ENCODE data around the gene UBAP2. TPM values are rescaled to one million over a fixed set of nuclear protein-coding genes. Genes with fewer than 3 reads are reported as not detected.

The UBAP2 gene
- total and polyA plus RNA-seq, 2 of the 4 experiments (the other 2 are of a cell fraction): 12.9 to 25.5 TPM

DNA sequence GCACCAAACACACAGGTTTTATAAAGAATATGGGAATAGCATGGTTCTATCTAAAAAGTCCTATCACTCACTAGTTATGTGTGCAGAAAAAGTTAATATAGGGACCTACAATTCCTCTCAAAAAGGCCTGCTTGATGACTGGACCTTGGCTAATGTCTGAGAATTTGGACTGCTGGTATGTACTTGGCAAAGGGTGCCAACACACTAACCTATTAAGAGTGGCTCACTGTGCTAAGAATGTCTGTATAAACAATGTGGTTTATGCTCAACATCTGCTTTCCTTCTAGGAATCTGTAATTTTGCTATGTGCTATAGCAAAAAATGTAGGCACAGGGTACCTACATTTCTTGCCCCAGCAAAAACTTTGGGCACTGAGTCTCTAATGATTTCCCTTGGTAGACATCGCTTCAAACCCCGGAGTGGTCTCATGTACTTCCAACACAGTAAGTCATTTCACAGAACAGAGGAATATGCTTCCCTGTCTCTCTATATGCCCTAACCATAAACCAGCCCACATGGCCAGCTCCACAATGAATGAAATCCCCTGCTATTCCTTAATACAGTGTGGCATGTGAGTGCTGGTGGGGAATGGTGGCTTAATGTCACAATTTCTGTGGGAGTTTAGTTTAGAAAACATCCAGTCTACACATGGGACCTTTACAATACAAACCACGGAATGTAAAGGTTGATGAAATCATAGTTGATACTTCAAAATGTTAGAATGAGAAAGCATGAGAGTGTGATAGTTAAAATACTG, 101.7 kb downstream of the UBAP2 start (continued):
- TF ChIP-seq RFX5 (IDR thresholded peaks at IDR 0.05; ENCODE audit: low read depth, low read length): no peak
- peak; percentile 67; the same call in 1 of the 2 replicates for TF ChIP-seq MXI1 (IDR thresholded peaks at IDR 0.05; ENCODE audit: borderline replicate concordance, low read depth, low read length)

DNA sequence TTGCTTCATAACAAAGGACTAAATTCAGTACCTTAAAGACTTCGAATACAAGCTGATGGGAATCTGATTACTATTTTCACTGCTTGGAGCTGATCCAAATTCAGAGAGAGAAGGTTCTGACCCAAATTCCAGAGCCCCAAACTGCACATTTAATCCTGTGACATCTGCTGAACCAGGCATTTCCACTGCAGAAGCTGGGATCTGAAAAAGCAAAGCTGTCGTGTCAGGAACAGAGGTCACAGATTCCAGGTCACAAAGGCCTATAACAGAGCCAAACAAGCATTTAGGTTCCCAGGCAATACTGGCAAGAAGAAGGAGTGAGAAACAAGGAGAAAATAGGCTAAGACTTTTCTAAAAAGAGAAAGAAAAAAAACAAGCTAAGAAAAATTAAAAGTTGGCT, 105.3 kb downstream of the UBAP2 start:
- Histone ChIP-seq H2AFZ (replicated peaks; ENCODE audit: low read length, poor library complexity) (no peak overlapping the region), H3K9me3 (ENCODE audit: control insufficient read depth, insufficient read depth, low read length) (no peaks in the 10 kb centered on the region), H3K27ac (ENCODE audit: insufficient read depth, low read length) (peak overlapping the region; percentile 81; the same call in 1 of the 2 replicates), H3K27me3 (ENCODE audit: control insufficient read depth, insufficient read depth, low read length) (no peaks in the 10 kb centered on the region), H3K4me1 (ENCODE audit: control insufficient read depth, insufficient read depth, low read length) (peaks cover 25% of the 10 kb centered on the region), H3K9me1 (ENCODE audit: insufficient read depth, low read length) (peaks cover 22% of the 10 kb centered on the region), H3K23ac (ENCODE audit: low read depth, low read length) (peak overlapping the region; percentile 57; the same call in 1 of the 2 replicates), H4K20me1 (ENCODE audit: insufficient read depth, low read length) (peaks cover 16% of the 10 kb centered on the region), H3K4me2 (ENCODE audit: low read depth, low read length) (no peak overlapping the region), H4K8ac (ENCODE audit: low read depth in 2 of 2, low read length in 2 of 2) (peak overlapping the region in 1 of 2 experiments; percentile 86; a peak in 2 of 4 replicates), H3K4ac (ENCODE audit: low read depth, low read length) (peak overlapping the region; percentile 42), H2AK9ac (replicated peaks; ENCODE audit: low read depth, low read length, poor library complexity) (no peak overlapping the region), H2BK15ac (ENCODE audit: low read depth, low read length) (peak overlapping the region; percentile 75; the same call in 1 of the 3 replicates), H3K36me3 (ENCODE audit: control insufficient read depth, insufficient read depth, low read length) (peaks cover 23% of the 10 kb centered on the region), H4K91ac (ENCODE audit: insufficient read depth, low read depth, low read length) (peak overlapping the region; percentile 78), H3K56ac (ENCODE audit: extremely low read depth, insufficient read depth, low read length) (peak overlapping the region; percentile 58; the same call in 1 of the 2 replicates), H3K9ac (ENCODE audit: low read depth, low read length) (no peak overlapping the region), H3K79me1 (ENCODE audit: low read depth in 1 of 2, low read length in 2 of 2) (peaks cover 26 to 54% of the 10 kb centered on the region in 2 experiments), H3K18ac (ENCODE audit: low read depth, low read length) (peak overlapping the region; percentile 50), H2AK5ac (ENCODE audit: low read depth, low read length) (peak overlapping the region; percentile 54; the same call in 1 of the 2 replicates), H4K5ac (ENCODE audit: low read depth, low read length) (peak overlapping the region; percentile 69), H2BK20ac (ENCODE audit: low read depth, low read length) (peak overlapping the region; percentile 92), H2BK5ac (ENCODE audit: low read depth, low read length, poor library complexity, severe bottlenecking) (peak overlapping the region; percentile 89), H2BK120ac (ENCODE audit: low read depth, low read length) (peak overlapping the region; percentile 91), H3K4me3 (ENCODE audit: insufficient read depth, low read depth, low read length) (no peak overlapping the region), H3K14ac (replicated peaks; ENCODE audit: low read depth, low read length) (peak overlapping the region; percentile 88)
- no TSS peak for BruUV-seq (replicated peaks)
- ChIA-PET POLR2A (ENCODE audit: unreplicated experiment) (no interaction called here), CTCF (interaction anchor here (0.6 to 0.7 kb wide), 2 partner anchors 32 to 47 kb away, joined by 3 to 5 read pairs; no protein-coding TSS in a partner anchor)
- no peak for ATAC-seq (ENCODE audit: low read depth)
- dilution Hi-C loops (cut with HindIII; ENCODE audit: low sequenced_read_pairs, unreplicated experiment) (no loop called here), in situ Hi-C loops (cut with MboI; ENCODE audit: low sequenced_read_pairs) (no loop called here), intact Hi-C loops (cut with micrococcal nuclease) (loop anchor here (5.0 kb wide), 1 partner anchor 129 kb away; no protein-coding TSS in a partner anchor)
- WGBS, 2 experiments (ENCODE audit: extremely low coverage in 2 of 2, insufficient read length in 1 of 2): no CpG with 5 or more reads among the region's 2 CpGs
- TF ChIP-seq MAFK (IDR thresholded peaks at IDR 0.05; ENCODE audit: low read depth, low read length) (no peak), BHLHE40 (IDR thresholded peaks at IDR 0.05; ENCODE audit: low read depth, low read length) (no peak), RCOR1 (IDR thresholded peaks at IDR 0.05; ENCODE audit: insufficient replicate concordance, low read length) (no peak), MAZ (IDR thresholded peaks at IDR 0.05; ENCODE audit: borderline replicate concordance, low read depth, low read length) (no peak)
- no peak for DNase-seq
